Effector memory CD8-positive, alpha-beta T cell (primary cell): ENCODE results near the gene INSL6.
"Not testable (repeated sequence)": the region's sequence is repeated elsewhere in the genome, so short reads cannot be mapped to it uniquely, and the experiment has no call there.

Experiments used
- ATAC-seq: fragments of 150-1000 bp; cut with Tn5 transposase; replicated peaks from 2 replicates; pipeline ENCODE4 v1.10.0; 2021; ENCODE audit warnings: mild to moderate bottlenecking, moderate library complexity
- DNase-seq, 3 experiments: peaks; one replicate each; pipeline ENCODE4 v3.0.0; 2021
- H3K27ac Mint-ChIP-seq, 2 donors: one replicate each; pipeline ENCODE4 v1.8.0; 2022; ENCODE audit warnings: mild to moderate bottlenecking in 2 of 2, mixed read lengths in 2 of 2, moderate library complexity in 2 of 2
- H3K27me3 Mint-ChIP-seq, 2 donors: one replicate each; pipeline ENCODE4 v1.8.0; 2022; ENCODE audit warnings: mixed read lengths in 2 of 2
- H3K36me3 Mint-ChIP-seq: one replicate; pipeline ENCODE4 v1.8.0; 2022; ENCODE audit warnings: mild to moderate bottlenecking, moderate library complexity, mixed read lengths; ENCODE audit not compliant: insufficient read depth
- H3K4me1 Mint-ChIP-seq, 2 donors: one replicate each; pipeline ENCODE4 v1.8.0; 2022; ENCODE audit warnings: low read depth in 2 of 2, mixed read lengths in 2 of 2
- H3K4me3 Mint-ChIP-seq, 2 donors: one replicate each; pipeline ENCODE4 v1.8.0; 2022; ENCODE audit warnings: mild to moderate bottlenecking in 2 of 2, mixed read lengths in 2 of 2, moderate library complexity in 2 of 2
- H3K9me3 Mint-ChIP-seq, 2 donors: one replicate each; pipeline ENCODE4 v1.8.0; 2022; ENCODE audit warnings: mixed read lengths in 2 of 2
- total RNA-seq, 9 experiments: gene quantifications; one replicate each; lab custom pipeline; 2026; lab: John Stamatoyannopoulos, UW

INSL6 gene, protein sequence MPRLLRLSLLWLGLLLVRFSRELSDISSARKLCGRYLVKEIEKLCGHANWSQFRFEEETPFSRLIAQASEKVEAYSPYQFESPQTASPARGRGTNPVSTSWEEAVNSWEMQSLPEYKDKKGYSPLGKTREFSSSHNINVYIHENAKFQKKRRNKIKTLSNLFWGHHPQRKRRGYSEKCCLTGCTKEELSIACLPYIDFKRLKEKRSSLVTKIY
- 0 reads per million in 9 experiments for total RNA-seq

DNA sequence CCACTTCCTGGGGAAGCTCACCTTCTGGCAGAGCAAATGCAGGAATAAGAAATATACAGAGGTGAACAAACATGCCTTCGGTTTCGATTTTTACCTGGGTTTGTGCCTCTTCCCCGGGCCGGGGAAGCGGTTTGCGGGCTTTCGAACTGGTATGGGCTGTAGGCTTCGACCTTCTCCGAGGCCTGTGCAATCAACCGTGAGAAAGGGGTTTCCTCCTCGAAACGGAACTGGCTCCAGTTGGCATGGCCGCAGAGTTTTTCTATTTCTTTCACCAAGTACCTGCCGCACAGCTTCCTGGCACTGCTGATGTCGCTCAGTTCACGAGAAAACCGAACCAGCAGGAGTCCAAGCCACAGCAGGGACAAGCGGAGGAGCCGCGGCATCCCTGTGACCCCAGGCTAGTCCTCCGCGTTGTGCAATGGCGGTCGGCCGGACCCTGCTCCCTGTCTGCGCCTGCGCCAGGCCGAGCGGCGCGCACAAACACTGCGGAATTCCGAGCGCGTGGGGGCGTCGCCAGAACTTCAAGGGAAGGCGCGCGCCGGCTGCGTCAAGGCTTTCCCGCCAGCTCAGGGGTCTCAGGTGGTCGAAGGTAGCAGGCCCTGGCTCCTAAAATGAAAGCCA, at the start of gene INSL6:
INSL6 (minus strand) TSS at position 420 of the 621 bp plus-strand sequence; CDS start at position 383, 37 bp downstream.
- DNase-seq (no peak), ATAC-seq (no peak)
- H3K27me3 Mint-ChIP-seq, result no peaks in the 10 kb centered on the region
- H3K36me3 Mint-ChIP-seq, result no peaks in the 10 kb centered on the region
- H3K4me3 Mint-ChIP-seq, result no peak within 1 kb of the TSS
- no peak within 1 kb of the TSS for H3K27ac Mint-ChIP-seq
- no peaks in the 10 kb centered on the region for H3K9me3 Mint-ChIP-seq
- H3K4me1 Mint-ChIP-seq, result peaks cover 2 to 9% of the 10 kb centered on the region in 2 donors

DNA sequence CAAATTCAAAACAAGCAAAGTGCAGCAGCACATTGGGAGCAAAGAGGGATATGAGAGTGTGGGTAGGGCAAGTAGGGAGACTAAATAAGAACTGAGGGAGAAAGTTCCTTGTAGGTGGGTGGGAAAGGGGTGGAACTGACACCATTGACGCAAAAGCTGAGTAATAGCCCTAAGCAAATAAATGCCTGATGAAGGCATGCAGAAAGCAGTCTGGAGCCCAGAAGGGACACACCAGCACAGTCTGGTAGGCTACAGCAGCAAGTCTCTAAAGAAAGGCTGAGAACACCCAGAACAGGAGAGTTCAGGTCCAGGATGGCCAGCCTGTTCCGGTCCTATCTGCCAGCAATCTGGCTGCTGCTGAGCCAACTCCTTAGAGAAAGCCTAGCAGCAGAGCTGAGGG, 45.8 kb upstream of the INSL6 start, which contains the start of gene INSL4:
INSL4 (plus strand) TSS at position 208 of the 400 bp plus-strand sequence; CDS start at position 313, 105 bp downstream.
- H3K9me3 Mint-ChIP-seq, result no peaks in the 10 kb centered on the region
- H3K36me3 Mint-ChIP-seq, result no peaks in the 10 kb centered on the region
- H3K27me3 Mint-ChIP-seq, result peaks cover 21 to 38% of the 10 kb centered on the region in 2 donors
- no peak within 1 kb of the TSS for H3K4me3 Mint-ChIP-seq
- DNase-seq (no peak), ATAC-seq (no peak)
- no peaks in the 10 kb centered on the region for H3K4me1 Mint-ChIP-seq
- no peak within 1 kb of the TSS for H3K27ac Mint-ChIP-seq

DNA sequence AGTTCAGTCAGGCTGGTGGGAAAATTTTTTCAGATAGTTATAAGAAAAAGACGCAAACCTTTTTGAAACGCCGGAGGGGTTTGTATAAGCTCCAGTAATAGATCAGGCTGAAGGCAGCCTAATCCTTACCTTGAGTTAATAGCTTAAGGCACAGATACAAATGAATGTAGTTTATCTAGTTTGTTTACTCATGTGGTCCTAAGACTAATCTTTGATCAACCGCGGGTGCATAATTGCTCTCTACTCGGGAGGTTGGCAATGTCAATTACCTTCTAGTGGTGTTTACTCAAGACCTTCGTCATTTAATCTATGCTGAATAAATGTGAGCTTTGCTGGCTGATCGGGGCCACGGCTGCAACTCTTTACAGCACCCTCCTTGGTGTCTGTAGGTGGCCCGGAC, 45.1 kb upstream of the INSL6 start:
- no peak for DNase-seq
- Mint-ChIP-seq H3K27ac (no peak overlapping the region), H3K4me1 (no peaks in the 10 kb centered on the region), H3K4me3 (no peak overlapping the region), H3K36me3 (no peaks in the 10 kb centered on the region), H3K27me3 (peaks cover 28 to 38% of the 10 kb centered on the region in 2 donors), H3K9me3 (no peaks in the 10 kb centered on the region)
- no peak for ATAC-seq

DNA sequence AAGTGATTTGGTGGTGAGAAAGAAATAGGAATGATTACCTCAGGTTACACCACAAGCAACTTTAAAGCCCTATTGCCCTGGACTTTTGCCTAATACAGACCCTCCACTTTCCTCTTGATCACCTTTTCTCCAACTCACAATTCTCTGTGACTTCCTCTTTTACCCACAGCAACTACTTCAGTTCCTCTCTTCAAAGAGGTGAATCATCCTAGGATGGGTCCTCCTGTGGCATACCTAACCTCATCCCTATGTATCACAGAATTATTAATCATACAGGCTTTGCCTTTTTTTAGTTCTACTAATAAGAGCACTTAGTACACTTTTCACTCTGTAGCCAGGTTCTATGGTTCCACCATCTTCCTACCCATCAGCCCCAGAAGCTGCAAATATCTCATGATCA, 19.6 kb upstream of the INSL6 start:
- Mint-ChIP-seq H3K27ac (no peak overlapping the region), H3K27me3 (peaks cover 21 to 44% of the 10 kb centered on the region in 2 donors), H3K9me3 (no peaks in the 10 kb centered on the region), H3K36me3 (no peaks in the 10 kb centered on the region), H3K4me1 (no peaks in the 10 kb centered on the region), H3K4me3 (no peak overlapping the region)
- no peak for ATAC-seq
- DNase-seq, result no peak

DNA sequence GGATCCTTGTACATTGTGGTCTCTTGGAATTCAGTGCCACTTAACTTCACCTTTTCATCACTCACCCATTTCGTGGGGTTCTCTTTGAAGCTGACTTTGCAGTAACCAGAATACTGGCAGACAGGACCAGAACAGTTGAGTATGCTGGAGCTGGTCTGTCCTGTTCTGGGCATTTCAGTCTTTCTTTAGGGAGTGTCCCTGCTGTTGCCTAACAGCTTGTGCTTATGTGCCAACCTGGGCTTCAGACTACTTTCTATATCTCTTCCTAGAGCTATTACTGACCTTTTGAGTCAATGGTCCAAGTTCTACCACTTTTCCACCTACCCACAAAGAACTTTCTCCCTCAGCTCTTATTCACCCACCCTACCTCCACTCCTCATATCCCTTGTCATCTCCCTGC, 10.0 kb upstream of the INSL6 start:
- no peak overlapping the region for H3K4me3 Mint-ChIP-seq
- ATAC-seq (no peak), DNase-seq (no peak)
- no peaks in the 10 kb centered on the region for H3K36me3 Mint-ChIP-seq
- H3K9me3 Mint-ChIP-seq, result no peaks in the 10 kb centered on the region
- H3K27me3 Mint-ChIP-seq, result peaks cover 17 to 19% of the 10 kb centered on the region in 2 donors
- H3K27ac Mint-ChIP-seq, result no peak overlapping the region
- H3K4me1 Mint-ChIP-seq, result no peaks in the 10 kb centered on the region

DNA sequence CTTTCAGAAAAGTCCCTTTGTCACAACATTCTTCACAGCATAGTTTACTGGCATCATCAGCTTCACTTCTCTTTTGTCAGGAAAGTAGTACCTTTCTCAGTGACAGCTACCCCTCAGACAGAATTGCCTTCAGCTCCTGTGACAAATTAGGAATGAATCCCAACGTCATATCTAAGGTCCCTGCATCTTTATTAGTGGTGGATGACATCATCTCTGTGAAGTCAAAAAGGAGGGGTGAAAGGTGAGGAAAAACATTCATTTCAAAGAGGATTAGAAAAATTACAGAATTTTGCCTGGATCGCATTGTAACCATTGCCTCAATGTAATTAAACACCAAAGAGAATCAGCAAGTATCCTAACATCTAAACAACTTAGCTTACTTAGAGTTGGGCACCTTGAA, 7.9 kb upstream of the INSL6 start:
- no peaks in the 10 kb centered on the region for H3K9me3 Mint-ChIP-seq
- H3K4me1 Mint-ChIP-seq, result no peaks in the 10 kb centered on the region
- no peak overlapping the region for H3K4me3 Mint-ChIP-seq
- DNase-seq (no peak), ATAC-seq (no peak)
- peaks cover 8% of the 10 kb centered on the region in 2 donors for H3K27me3 Mint-ChIP-seq
- H3K27ac Mint-ChIP-seq, result no peak overlapping the region
- H3K36me3 Mint-ChIP-seq, result no peaks in the 10 kb centered on the region

DNA sequence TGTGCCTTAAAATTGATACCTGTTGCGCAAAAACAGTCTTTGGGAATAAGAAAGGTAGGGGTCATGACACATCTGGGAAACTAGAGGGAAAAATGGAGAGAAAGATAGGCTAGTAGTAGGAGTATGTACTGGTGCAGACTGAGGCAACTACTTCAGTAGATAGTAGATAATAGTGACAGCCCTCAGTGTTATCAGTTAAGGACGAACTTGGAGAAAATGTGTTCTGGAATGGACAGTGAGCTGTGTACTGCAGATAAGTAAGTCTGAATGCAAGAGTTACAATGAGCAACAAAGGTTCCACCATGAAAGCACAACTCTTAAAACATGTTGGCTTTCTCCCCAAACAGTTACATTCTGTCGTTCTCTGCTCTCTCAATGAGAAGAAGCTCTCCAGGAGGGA, 6.5 kb upstream of the INSL6 start:
- H3K4me3 Mint-ChIP-seq, result no peak overlapping the region
- DNase-seq, result no peak
- no peak for ATAC-seq
- H3K4me1 Mint-ChIP-seq, result no peaks in the 10 kb centered on the region
- H3K36me3 Mint-ChIP-seq, result no peaks in the 10 kb centered on the region
- H3K27me3 Mint-ChIP-seq, result peaks cover 8% of the 10 kb centered on the region in 2 donors
- H3K27ac Mint-ChIP-seq, result no peak overlapping the region
- no peaks in the 10 kb centered on the region for H3K9me3 Mint-ChIP-seq

DNA sequence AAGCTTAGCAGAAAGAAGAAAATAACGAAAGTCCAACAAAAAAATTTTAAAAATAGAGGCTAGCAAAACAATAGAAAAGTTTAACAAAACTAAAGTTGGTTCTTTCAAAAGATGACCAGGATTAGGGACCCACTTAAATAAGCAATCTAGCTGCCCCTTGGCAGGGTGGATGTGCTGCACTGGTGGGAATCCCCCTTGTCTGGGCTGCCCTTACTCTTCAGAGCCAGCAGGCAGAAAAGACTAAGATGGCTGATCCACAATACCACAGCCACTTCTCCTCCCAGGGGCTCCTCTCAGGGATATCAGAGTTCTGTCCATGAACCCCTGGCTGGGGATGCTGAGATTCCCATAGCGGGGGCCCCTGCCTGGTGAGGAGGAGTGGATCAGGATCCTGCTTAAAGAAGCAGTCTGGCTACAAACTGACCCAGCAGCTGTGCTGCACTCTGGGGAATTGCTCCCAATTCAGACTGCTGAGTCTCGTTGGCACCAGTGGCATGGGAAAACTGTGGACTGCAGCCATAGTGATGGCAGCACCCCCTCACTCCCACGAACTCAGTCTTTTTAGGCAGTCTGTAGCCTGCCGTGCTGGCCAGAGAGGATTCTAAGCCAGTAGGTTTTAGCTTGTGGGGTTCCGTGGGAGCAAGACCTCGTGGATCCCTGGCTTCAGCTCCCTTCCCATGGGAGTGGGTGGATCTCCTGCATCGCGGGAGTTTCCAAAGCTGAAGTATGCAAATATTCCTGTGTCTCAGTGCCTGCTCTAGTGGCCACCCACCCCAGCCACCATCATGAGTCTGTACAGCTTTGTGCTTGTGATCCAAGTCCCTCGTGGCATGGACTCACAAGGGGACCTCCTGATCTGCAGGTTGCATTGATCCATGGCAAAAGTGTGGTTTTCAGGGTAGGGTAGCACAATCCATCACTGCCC, 2.9 kb upstream of the INSL6 start:
- ATAC-seq (no peak), DNase-seq (no peak)
- H3K36me3 Mint-ChIP-seq, result no peaks in the 10 kb centered on the region
- peaks cover 2 to 9% of the 10 kb centered on the region in 2 donors for H3K4me1 Mint-ChIP-seq
- H3K9me3 Mint-ChIP-seq, result no peaks in the 10 kb centered on the region
- H3K4me3 Mint-ChIP-seq, result no peak overlapping the region
- H3K27ac Mint-ChIP-seq, result no peak overlapping the region
- H3K27me3 Mint-ChIP-seq, result peaks cover 0 to 8% of the 10 kb centered on the region in 2 donors

DNA sequence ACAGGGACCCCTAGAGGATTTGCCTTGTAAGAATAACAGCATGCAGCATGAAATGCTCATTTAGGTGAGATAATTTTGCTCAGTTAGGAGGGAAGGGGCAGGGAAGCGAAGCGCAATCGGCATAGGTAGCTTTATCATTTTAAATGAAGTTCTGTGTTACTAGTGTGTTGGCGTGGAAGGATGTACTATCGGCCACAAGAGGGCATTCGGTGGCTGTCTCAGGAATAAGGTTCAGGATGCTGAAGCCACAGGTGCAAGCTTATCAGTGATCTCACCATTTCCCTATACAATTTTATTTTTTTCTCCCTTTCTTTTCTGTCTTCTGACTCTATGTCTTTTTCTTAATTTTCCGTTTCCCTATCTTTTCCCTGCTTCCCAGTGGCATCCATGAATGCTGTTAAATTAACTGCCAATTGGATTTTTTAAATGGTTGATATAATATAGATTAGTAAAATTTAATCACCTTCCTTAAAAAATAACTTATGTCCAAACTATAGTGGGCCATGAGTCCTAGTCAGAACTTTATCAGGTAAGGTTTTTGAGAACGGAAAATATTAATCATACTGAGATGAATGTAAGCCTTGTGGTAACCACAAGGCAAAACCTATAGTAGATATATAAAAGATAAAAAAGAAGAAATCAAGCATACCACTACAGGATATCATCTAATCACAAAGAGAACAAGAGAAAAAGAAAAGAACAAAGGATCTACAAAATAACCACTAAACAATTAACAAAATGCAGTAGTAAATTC, 1.2 kb upstream of the INSL6 start:
- H3K9me3 Mint-ChIP-seq, result no peaks in the 10 kb centered on the region
- peak; percentile 97 for ATAC-seq
- H3K4me3 Mint-ChIP-seq, result no peak overlapping the region
- peaks cover 0 to 4% of the 10 kb centered on the region in 2 donors for H3K27me3 Mint-ChIP-seq
- H3K36me3 Mint-ChIP-seq, result no peaks in the 10 kb centered on the region
- DNase-seq, result peak; percentile 38 to 57 (median 56)
- peaks cover 2 to 9% of the 10 kb centered on the region in 2 donors for H3K4me1 Mint-ChIP-seq
- no peak overlapping the region for H3K27ac Mint-ChIP-seq

DNA sequence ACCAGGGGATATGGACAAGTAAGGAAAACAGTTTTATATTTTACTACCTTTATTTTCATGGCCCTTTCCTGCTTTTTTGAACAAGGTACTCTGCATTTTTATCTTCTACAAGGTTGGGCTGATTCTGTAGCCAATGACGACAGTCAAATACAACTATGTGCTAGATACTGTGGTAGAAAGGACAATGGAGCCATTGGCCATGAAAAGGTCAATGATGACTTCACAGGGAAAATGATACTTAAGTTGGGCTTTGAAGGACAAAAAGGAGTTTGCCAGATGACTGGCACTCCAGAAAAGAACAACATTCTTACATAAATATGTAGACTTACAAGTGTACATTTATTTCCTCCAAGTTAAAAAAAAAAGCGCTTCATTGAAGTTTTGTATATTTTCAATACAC, 663 bp downstream of the INSL6 start:
- H3K4me1 Mint-ChIP-seq, result peaks cover 3 to 9% of the 10 kb centered on the region in 2 donors
- no peaks in the 10 kb centered on the region for H3K9me3 Mint-ChIP-seq
- H3K36me3 Mint-ChIP-seq, result no peaks in the 10 kb centered on the region
- ATAC-seq, result no peak
- H3K4me3 Mint-ChIP-seq, result no peak overlapping the region
- no peaks in the 10 kb centered on the region for H3K27me3 Mint-ChIP-seq
- H3K27ac Mint-ChIP-seq, result no peak overlapping the region
- no peak for DNase-seq

DNA sequence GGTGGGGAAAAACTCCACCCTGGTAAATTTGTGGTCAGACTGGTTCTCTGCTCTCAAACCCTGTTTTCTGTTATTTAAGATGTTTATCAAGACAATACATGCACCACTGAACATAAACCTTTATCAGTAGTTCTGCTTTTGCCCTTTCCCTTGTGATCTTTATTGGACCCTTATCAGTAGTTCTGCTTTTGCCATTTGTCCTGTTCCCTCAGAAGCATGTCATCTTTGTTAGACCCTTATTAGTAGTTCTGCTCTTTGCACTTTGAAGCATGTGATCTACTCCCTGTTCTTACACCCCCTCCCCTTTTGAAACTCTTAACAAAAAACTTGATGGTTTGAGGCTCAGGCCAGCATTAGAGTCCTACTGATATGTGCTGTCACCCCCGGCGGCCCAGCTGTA, 4.8 kb downstream of the INSL6 start:
- H3K4me3 Mint-ChIP-seq, H3K36me3 Mint-ChIP-seq, H3K9me3 Mint-ChIP-seq, ATAC-seq, H3K4me1 Mint-ChIP-seq, DNase-seq, H3K27ac Mint-ChIP-seq, H3K27me3 Mint-ChIP-seq: not testable (repeated sequence)

DNA sequence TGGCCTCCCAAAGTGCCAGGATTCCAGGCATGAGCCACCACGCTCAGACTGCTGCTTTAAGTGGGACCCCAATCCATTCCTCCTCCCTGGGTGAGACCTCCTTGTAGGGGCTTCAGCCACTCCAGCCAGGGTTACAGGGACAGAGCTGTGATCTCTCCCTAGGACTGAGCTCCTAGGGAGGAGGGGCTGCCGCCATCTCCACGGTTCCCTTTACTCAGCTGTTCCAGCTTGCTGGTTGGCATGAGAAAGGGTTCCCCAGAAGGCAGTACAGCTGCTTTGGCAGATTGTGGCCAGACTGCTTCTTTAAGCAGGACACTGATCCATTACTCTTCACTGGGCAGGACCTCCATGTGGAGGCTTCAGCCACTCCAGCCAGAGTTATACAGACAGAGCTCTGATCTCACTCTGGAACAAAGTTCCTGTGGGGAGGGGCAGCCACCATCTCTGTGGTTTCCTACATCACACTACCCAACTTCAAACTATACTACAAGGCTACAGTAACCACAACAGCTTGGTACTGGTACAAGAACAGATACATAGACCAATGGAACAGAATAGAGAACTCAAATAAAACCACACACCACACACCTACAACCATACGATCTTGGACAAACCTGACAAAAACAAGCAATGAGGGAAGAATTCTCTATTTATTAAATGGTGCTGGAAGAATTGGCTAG, 7.2 kb downstream of the INSL6 start:
- H3K27me3 Mint-ChIP-seq, result no peaks in the 10 kb centered on the region
- peaks cover 9 to 10% of the 10 kb centered on the region in 2 donors for H3K4me1 Mint-ChIP-seq
- ATAC-seq (peak; percentile 95), DNase-seq (no peak)
- H3K9me3 Mint-ChIP-seq, result no peaks in the 10 kb centered on the region
- peak overlapping the region in 1 of 2 donors; percentile 1 for H3K4me3 Mint-ChIP-seq
- peak overlapping the region; percentile 3 to 52 for H3K27ac Mint-ChIP-seq
- H3K36me3 Mint-ChIP-seq, result no peaks in the 10 kb centered on the region
